ENCODE data around the gene TMPRSS3. TPM values are rescaled to one million over a fixed set of nuclear protein-coding genes. Genes with fewer than 3 reads are reported as not detected.

Gene TMPRSS3
- polyA plus RNA-seq, 2 of the 4 experiments (the other 2 are of a cell fraction) = 0.10 to 0.12 TPM

DNA sequence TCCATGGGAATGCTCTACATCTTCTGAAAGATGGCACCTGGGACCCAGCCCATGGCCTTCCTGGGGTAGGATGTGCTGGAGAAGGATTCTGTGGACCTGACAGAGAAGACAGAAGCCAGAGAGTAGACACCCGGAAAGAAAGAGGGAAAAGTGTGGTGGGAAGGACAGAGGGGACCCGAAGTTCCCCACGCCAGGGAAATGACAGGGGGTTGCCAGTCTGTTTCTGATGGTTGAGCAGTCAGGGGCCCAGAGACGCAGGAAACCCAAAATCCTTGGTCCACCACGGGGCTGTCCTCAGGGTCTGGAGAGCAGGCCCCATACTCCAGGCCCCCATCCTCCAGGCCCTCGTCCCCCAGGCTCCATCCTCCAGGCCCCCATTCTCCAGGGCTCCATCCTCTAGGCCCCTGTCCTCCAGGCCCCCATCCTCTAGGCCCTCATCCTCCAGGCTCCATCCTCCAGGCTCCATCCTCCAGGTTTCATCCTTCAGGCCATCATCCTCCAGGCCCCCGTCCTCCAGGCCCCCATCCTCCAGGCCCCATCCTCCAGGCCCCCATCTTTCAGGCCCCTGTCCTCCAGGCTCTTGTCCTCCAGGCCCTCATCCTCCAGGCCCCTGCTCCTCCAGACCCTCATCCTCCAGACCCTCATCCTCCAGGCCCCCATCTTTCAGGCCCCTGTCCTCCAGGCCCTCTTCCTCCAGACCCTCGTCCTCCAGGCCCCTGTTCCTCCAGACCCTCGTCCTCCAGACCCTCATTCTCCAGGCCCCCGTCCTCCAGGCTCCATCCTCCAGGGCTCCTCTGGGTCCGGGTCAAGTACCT, 44.0 kb downstream of the TMPRSS3 start (continued):
- TF ChIP-seq FOSB (CRISPR knock-in tag; IDR thresholded peaks at IDR 0.05) = no peak

DNA sequence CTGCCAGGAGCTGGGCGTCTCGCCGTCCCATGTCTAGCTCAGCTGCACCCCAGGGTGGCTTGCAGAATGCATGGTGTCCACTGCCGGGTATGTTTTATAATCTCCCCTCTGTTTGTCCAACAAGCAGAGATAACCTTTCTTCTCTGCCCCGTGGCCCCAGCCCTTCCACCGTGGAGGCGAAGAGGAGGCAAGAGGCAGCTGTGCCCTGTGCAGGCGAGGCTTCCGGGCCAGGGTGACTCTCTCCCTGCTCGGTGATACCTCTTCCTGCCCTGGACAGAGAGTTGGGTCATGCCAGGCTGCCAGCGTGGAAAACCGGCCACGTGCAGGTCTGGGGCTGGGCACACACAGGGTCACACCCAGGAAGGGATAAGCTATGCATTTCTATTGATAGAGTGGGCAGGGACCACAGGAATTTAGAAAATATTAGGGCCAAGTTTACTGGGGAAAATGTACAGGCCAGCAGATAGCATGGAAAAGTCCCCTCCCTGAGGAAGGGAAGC, 44.9 kb downstream of the TMPRSS3 start, which contains the start of gene TFF2:
Gene TFF2, minus strand, starts transcription at position 68 of the 500 bp plus-strand sequence. Its CDS starts 37 bp downstream, at position 31.
- ChIA-PET CTCF (no interaction called here), POLR2A (no interaction called here)
- Histone ChIP-seq H3K4me1 (no peaks in the 10 kb centered on the region), H3K4me3 (no peak within 1 kb of the TSS), H3K4me2 (no peak within 1 kb of the TSS), H3K27ac (no peak within 1 kb of the TSS), H3K9me3 (no peaks in the 10 kb centered on the region)
- DNase-seq (ENCODE audit: low read depth in 1 of 2, low spot score in 1 of 2) (no peak), FAIRE-seq (no peak), ATAC-seq (no peak)
- WGBS (ENCODE audit: missing lambda C conversion rate) = 74% methylated on average over 11 of the region's 13 CpGs
- TF ChIP-seq MYC (IDR thresholded peaks at IDR 0.05; ENCODE audit: borderline replicate concordance, low read length) (no peak), KDM1A (IDR thresholded peaks at IDR 0.05; ENCODE audit: low read depth) (no peak), POLR2AphosphoS2 (conservative IDR thresholded peaks at IDR 0.05; ENCODE audit: low read length) (no peak)

DNA sequence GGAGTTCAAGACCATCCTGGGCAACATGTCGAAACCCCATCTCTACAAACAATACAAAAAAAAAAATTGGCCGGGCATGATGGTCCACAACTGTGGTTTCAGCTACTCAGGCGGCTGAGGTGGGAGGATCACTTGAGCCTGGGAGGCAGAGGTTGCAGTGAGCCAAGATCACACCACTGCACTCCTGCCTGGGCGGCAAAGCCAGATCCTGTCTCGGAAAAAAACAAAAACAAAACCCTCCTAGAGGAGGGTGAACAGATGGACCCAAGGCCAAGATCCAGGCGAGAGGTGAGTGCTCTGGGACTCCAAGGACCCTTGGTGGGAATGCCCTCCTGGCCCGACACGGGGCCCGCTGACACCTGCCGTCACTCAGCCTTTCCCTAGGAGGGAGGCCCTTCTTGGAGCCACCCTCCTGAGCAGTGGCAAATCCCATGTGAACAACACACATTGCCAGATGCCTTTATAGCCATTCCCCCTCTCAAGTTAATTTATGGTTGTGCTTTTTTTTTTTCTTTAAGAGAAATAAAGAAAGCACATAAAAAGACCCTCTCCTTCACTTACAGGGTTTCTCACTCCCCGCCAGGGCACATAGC, 45.4 kb downstream of the TMPRSS3 start:
- FAIRE-seq (no peak), ATAC-seq (no peak), DNase-seq (ENCODE audit: low read depth in 1 of 2, low spot score in 1 of 2) (no peak)
- TF ChIP-seq HEYL (CRISPR knock-in tag; IDR thresholded peaks at IDR 0.05) = no peak
- 76% methylated on average over 11 of the region's 11 CpGs for WGBS (ENCODE audit: missing lambda C conversion rate)
- ChIA-PET CTCF (interaction anchor here (0.6 to 0.9 kb wide), 2 partner anchors 11 to 104 kb away, joined by 3 to 4 read pairs; no protein-coding TSS in a partner anchor), POLR2A (no interaction called here)
- H3K27ac ChIP-seq = no peak overlapping the region
- H3K4me2 ChIP-seq = no peak overlapping the region
- no peak overlapping the region for H3K4me3 ChIP-seq
- no peaks in the 10 kb centered on the region for H3K4me1 ChIP-seq
- no peaks in the 10 kb centered on the region for H3K9me3 ChIP-seq

DNA sequence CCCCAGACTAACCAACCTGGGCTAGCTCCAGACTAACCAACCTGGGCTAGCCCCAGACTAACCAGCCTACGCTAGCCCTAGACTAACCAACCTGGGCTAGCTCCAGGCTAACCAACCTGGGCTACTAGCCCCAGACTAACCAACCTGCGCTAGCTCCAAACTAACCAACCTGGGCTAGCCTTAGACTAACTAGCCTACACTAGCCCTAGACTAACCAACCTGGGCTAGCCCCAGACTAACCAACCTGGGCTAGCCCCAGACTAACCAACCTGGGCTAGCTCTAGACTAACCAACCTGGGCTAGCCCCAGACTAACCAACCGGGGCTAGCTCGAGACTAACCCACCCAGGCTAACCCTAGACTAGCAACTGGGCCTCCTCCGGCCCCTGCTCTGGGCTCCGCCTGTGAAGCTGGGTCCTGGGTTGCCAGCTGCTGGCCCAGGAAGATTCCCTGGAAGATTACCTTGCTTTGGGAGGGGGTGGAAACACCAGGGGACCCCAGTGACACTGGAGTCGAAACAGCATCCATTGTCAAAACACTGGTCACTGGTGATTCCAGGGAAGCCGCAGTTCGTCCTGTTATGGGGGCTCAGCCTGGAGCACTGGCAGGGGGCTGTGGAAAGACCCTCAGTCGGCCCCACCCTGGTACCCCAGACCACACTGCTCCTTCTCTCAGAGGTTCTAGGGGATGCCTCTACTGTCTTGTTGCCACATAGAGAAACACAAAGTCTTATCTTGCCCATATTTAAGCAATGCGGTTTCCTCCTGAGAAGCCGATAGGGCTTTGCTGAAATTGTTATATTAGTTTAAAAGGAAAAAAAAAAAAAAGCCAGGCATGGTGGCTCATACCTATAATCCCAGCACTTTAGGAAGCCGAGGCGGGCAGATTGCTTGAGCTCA, 46.2 kb downstream of the TMPRSS3 start:
- DNase-seq (ENCODE audit: low read depth in 1 of 2, low spot score in 1 of 2) = no peak
- Histone ChIP-seq H3K4me3 (no peak overlapping the region), H3K9me3 (no peaks in the 10 kb centered on the region), H3K4me2 (no peak overlapping the region), H3K4me1 (no peaks in the 10 kb centered on the region), H3K27ac (no peak overlapping the region)
- 63% methylated on average over 5 of the region's 14 CpGs for WGBS (ENCODE audit: missing lambda C conversion rate)
- ChIA-PET CTCF (interaction anchor here (0.6 to 0.9 kb wide), 2 partner anchors 12 to 104 kb away, joined by 3 to 4 read pairs; no protein-coding TSS in a partner anchor), POLR2A (no interaction called here)
- TF ChIP-seq MAFK (IDR thresholded peaks at IDR 0.05; ENCODE audit: partially characterized antibody) (no peak), ESRRA (IDR thresholded peaks at IDR 0.05; ENCODE audit: borderline replicate concordance, low read length) (no peak), RARB (CRISPR knock-in tag; IDR thresholded peaks at IDR 0.05) (no peak), RFX5 (IDR thresholded peaks at IDR 0.05) (no peak), KDM1A (IDR thresholded peaks at IDR 0.05; ENCODE audit: low read depth) (no peak), TP53 (CRISPR knock-in tag; IDR thresholded peaks at IDR 0.05) (no peak), FOSB (CRISPR knock-in tag; IDR thresholded peaks at IDR 0.05) (no peak), CHD4 (IDR thresholded peaks at IDR 0.05; ENCODE audit: borderline replicate concordance) (no peak), CBX8 (IDR thresholded peaks at IDR 0.05) (no peak), RCOR1 (IDR thresholded peaks at IDR 0.05; ENCODE audit: low read depth, low read length) (no peak), JUN (IDR thresholded peaks at IDR 0.05) (no peak)
- TF ChIP-seq, protein P1, sequence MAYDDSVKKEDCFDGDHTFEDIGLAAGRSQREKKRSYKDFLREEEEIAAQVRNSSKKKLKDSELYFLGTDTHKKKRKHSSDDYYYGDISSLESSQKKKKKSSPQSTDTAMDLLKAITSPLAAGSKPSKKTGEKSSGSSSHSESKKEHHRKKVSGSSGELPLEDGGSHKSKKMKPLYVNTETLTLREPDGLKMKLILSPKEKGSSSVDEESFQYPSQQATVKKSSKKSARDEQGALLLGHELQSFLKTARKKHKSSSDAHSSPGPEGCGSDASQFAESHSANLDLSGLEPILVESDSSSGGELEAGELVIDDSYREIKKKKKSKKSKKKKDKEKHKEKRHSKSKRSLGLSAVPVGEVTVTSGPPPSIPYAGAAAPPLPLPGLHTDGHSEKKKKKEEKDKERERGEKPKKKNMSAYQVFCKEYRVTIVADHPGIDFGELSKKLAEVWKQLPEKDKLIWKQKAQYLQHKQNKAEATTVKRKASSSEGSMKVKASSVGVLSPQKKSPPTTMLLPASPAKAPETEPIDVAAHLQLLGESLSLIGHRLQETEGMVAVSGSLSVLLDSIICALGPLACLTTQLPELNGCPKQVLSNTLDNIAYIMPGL (CRISPR knock-in tag; IDR thresholded peaks at IDR 0.05; ENCODE audit: borderline replicate concordance) = no peak
- TF ChIP-seq, protein P2, sequence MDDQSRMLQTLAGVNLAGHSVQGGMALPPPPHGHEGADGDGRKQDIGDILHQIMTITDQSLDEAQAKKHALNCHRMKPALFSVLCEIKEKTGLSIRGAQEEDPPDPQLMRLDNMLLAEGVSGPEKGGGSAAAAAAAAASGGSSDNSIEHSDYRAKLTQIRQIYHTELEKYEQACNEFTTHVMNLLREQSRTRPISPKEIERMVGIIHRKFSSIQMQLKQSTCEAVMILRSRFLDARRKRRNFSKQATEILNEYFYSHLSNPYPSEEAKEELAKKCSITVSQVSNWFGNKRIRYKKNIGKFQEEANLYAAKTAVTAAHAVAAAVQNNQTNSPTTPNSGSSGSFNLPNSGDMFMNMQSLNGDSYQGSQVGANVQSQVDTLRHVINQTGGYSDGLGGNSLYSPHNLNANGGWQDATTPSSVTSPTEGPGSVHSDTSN (IDR thresholded peaks at IDR 0.05) = no peak
- TF ChIP-seq, protein P3, sequence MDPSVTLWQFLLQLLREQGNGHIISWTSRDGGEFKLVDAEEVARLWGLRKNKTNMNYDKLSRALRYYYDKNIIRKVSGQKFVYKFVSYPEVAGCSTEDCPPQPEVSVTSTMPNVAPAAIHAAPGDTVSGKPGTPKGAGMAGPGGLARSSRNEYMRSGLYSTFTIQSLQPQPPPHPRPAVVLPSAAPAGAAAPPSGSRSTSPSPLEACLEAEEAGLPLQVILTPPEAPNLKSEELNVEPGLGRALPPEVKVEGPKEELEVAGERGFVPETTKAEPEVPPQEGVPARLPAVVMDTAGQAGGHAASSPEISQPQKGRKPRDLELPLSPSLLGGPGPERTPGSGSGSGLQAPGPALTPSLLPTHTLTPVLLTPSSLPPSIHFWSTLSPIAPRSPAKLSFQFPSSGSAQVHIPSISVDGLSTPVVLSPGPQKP (IDR thresholded peaks at IDR 0.05; ENCODE audit: low read depth, low read length) = no peak
- TF ChIP-seq, protein P4, sequence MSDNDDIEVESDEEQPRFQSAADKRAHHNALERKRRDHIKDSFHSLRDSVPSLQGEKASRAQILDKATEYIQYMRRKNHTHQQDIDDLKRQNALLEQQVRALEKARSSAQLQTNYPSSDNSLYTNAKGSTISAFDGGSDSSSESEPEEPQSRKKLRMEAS (IDR thresholded peaks at IDR 0.05) = no peak
- TF ChIP-seq, protein P5, sequence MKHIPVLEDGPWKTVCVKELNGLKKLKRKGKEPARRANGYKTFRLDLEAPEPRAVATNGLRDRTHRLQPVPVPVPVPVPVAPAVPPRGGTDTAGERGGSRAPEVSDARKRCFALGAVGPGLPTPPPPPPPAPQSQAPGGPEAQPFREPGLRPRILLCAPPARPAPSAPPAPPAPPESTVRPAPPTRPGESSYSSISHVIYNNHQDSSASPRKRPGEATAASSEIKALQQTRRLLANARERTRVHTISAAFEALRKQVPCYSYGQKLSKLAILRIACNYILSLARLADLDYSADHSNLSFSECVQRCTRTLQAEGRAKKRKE (CRISPR knock-in tag; IDR thresholded peaks at IDR 0.05; ENCODE audit: low read depth) = no peak
- no peak for ATAC-seq
- FAIRE-seq = no peak
